H1 (cell line): Measurements from ENCODE around the gene TSPAN4. TPM values are rescaled to one million over a fixed set of nuclear protein-coding genes. Genes with fewer than 3 reads are reported as not detected.

Experiments used
- CTCF ChIA-PET: fragments of 300-600 bp; sonication (Branson Sonifier 250); formaldehyde crosslinking; loops from one replicate; lab custom pipeline; 2021; ENCODE audit not compliant: partially characterized antibody; lab: Charles Lee
- POLR2A ChIA-PET: fragments of 300-600 bp; sonication (Branson Sonifier 250); formaldehyde crosslinking; loops from one replicate; lab custom pipeline; 2021; ENCODE audit warnings: inconsistent platforms; ENCODE audit not compliant: partially characterized antibody; lab: Charles Lee
- DNase-seq, 2 experiments: peaks; one replicate each; pipeline versions ENCODE4 v3.0.0 to v3.0.0-alpha.2; 2010 to 2022; ENCODE audit warnings: low spot score in 2 of 2, low read depth in 1 of 2, mixed read lengths in 1 of 2
- FAIRE-seq: peaks from 2 replicates; lab custom pipeline; 2011; peaks lifted over from hg19 to GRCh38; lab: Jason Lieb, UNC
- H2AFZ ChIP-seq: 2 replicates; pipeline ENCODE4 v1.8.1; 2012; ENCODE audit warnings: low read length, inconsistent platforms
- H2AK5ac ChIP-seq: 2 replicates; pipeline ENCODE4 v1.6.1; 2013; ENCODE audit warnings: low read depth, low read length
- H2BK120ac ChIP-seq: replicated peaks from 2 replicates; pipeline ENCODE3; 2013; ENCODE audit warnings: low read depth, low read length, inconsistent platforms
- H2BK12ac ChIP-seq: 2 replicates; pipeline ENCODE4 v1.6.1; 2013; ENCODE audit warnings: low read depth, low read length
- H2BK15ac ChIP-seq: 2 replicates; pipeline ENCODE4 v1.6.1; 2013; ENCODE audit warnings: low read length
- H2BK20ac ChIP-seq: 2 replicates; pipeline ENCODE4 v1.6.1; 2013; ENCODE audit warnings: low read length
- H2BK5ac ChIP-seq: 2 replicates; pipeline ENCODE4 v1.6.1; 2013; ENCODE audit warnings: low read depth, low read length
- H3K14ac ChIP-seq: 2 replicates; pipeline ENCODE4 v1.6.1; 2013; ENCODE audit warnings: inconsistent platforms; ENCODE audit not compliant: insufficient read length
- H3K18ac ChIP-seq: 2 replicates; pipeline ENCODE4 v1.6.1; 2013; ENCODE audit warnings: low read length; ENCODE audit errors: extremely low read depth
- H3K23ac ChIP-seq: 2 replicates; pipeline ENCODE4 v1.6.1; 2013; ENCODE audit warnings: inconsistent platforms; ENCODE audit not compliant: insufficient read length
- H3K23me2 ChIP-seq: 2 replicates; pipeline ENCODE4 v1.6.1; 2013; ENCODE audit warnings: low read depth, low read length
- H3K27ac ChIP-seq: 2 replicates; pipeline ENCODE4 v1.6.1; 2011; ENCODE audit warnings: low read depth, low read length, inconsistent platforms
- H3K27me3 ChIP-seq, 4 experiments: replicated peaks in 1 of 4; 1 replicate in 1 of 4; 2 replicates in 3 of 4; pipeline versions ENCODE4 v1.6.1 to v1.8.1; 2011 to 2013; ENCODE audit warnings: low read length in 3 of 4, mild to moderate bottlenecking in 3 of 4, inconsistent platforms in 2 of 4, mixed read lengths in 2 of 4, moderate library complexity in 1 of 4; ENCODE audit not compliant: control insufficient read depth in 3 of 4, insufficient read depth in 3 of 4; ENCODE audit errors: extremely low read depth in 1 of 4
- H3K36me3 ChIP-seq, 4 experiments: 2 replicates each; pipeline versions ENCODE4 v1.6.1 to v1.8.1; 2011 to 2013; ENCODE audit warnings: mild to moderate bottlenecking in 4 of 4, low read length in 3 of 4, moderate library complexity in 2 of 4, control low read depth in 1 of 4, inconsistent platforms in 1 of 4; ENCODE audit not compliant: insufficient read depth in 4 of 4, control insufficient read depth in 2 of 4
- H3K4ac ChIP-seq: replicated peaks from 2 replicates; pipeline ENCODE3; 2013; ENCODE audit warnings: low read length, low read depth, mixed read lengths, inconsistent platforms; ENCODE audit not compliant: insufficient read length
- H3K4me1 ChIP-seq, 4 experiments: replicated peaks in 1 of 4; 1 replicate in 1 of 4; 2 replicates in 3 of 4; pipeline versions ENCODE4 v1.6.1 to v1.8.1; 2011 to 2013; ENCODE audit warnings: low read length in 3 of 4, inconsistent platforms in 2 of 4, mixed read lengths in 1 of 4; ENCODE audit not compliant: insufficient read depth in 4 of 4, control insufficient read depth in 3 of 4
- H3K4me2 ChIP-seq, 2 experiments: 2 replicates each; pipeline versions ENCODE4 v1.6.1 to v1.8.1; 2011 to 2013; ENCODE audit warnings: low read depth in 2 of 2, low read length in 2 of 2, control low read depth in 1 of 2, inconsistent platforms in 1 of 2, mild to moderate bottlenecking in 1 of 2; ENCODE audit not compliant: insufficient read depth in 1 of 2
- H3K4me3 ChIP-seq, 4 experiments: fragments of 200-600, 300-600 bp in 1 of 4; sonication (generic), shearing (Covaris generic), sonication (Bioruptor Twin) in 1 of 4; 2 replicates each; pipeline versions ENCODE4 v1.5.1 to v1.8.1; 2011 to 2016; ENCODE audit warnings: low read length in 4 of 4, low read depth in 3 of 4, control low read depth in 2 of 4, inconsistent platforms in 2 of 4, mild to moderate bottlenecking in 2 of 4, mixed read lengths in 1 of 4, moderate library complexity in 1 of 4; ENCODE audit not compliant: insufficient read depth in 2 of 4; ENCODE audit errors: extremely low read depth in 1 of 4
- H3K56ac ChIP-seq: replicated peaks from 2 replicates; pipeline ENCODE3; 2013; ENCODE audit warnings: low read depth, mild to moderate bottlenecking, mixed read lengths, low read length, inconsistent platforms; ENCODE audit not compliant: insufficient read length
- H3K79me1 ChIP-seq: 2 replicates; pipeline ENCODE4 v1.6.1; 2013; ENCODE audit warnings: low read depth, low read length, control low read depth
- H3K79me2 ChIP-seq, 2 experiments: 2 replicates each; pipeline versions ENCODE4 v1.6.1 to v1.8.1; 2012 to 2013; ENCODE audit warnings: low read length in 2 of 2, mild to moderate bottlenecking in 2 of 2, inconsistent platforms in 1 of 2; ENCODE audit not compliant: insufficient read depth in 2 of 2, control insufficient read depth in 1 of 2
- H3K9ac ChIP-seq, 4 experiments: replicated peaks in 1 of 4; 1 replicate in 1 of 4; 2 replicates in 3 of 4; pipeline versions ENCODE4 v1.6.1 to v1.8.1; 2011 to 2013; ENCODE audit warnings: low read depth in 3 of 4, low read length in 3 of 4, control low read depth in 2 of 4, mild to moderate bottlenecking in 2 of 4, moderate library complexity in 2 of 4, inconsistent platforms in 1 of 4; ENCODE audit errors: extremely low read depth in 1 of 4
- H3K9me3 ChIP-seq, 2 experiments: 2 replicates each; pipeline versions ENCODE4 v1.6.1 to v1.8.1; 2012 to 2013; ENCODE audit warnings: mild to moderate bottlenecking in 2 of 2, moderate library complexity in 2 of 2, control low read depth in 1 of 2, inconsistent platforms in 1 of 2, low read depth in 1 of 2, low read length in 1 of 2, mixed read lengths in 1 of 2; ENCODE audit not compliant: insufficient read depth in 2 of 2
- H4K20me1 ChIP-seq, 2 experiments: replicated peaks in 1 of 2; 2 replicates each; pipeline versions ENCODE3 to v1.8.1; 2011 to 2013; ENCODE audit warnings: inconsistent platforms in 2 of 2, low read length in 2 of 2, mild to moderate bottlenecking in 1 of 2; ENCODE audit not compliant: insufficient read depth in 2 of 2, control insufficient read depth in 1 of 2
- H4K5ac ChIP-seq: 2 replicates; pipeline ENCODE4 v1.6.1; 2013; ENCODE audit warnings: low read length, low read depth, mixed read lengths, inconsistent platforms; ENCODE audit not compliant: insufficient read length
- H4K8ac ChIP-seq: 2 replicates; pipeline ENCODE4 v1.8.0; 2013; ENCODE audit warnings: mild to moderate bottlenecking, moderate library complexity, low read length, inconsistent platforms; ENCODE audit not compliant: insufficient read depth; ENCODE audit errors: extremely low read depth
- H4K91ac ChIP-seq: replicated peaks from 2 replicates; pipeline ENCODE3; 2013; ENCODE audit warnings: low read length, mixed read lengths, inconsistent platforms; ENCODE audit not compliant: insufficient read length
- MAFK ChIP-seq: IDR thresholded peaks from 2 replicates; pipeline ENCODE4 v1.6.1; 2012; ENCODE audit warnings: low read depth, mild to moderate bottlenecking, improper control_type of control experiment, low read length
- SIX5 ChIP-seq: IDR thresholded peaks from 2 replicates; pipeline ENCODE4 v1.6.1; 2011; ENCODE audit warnings: mild to moderate bottlenecking, low read depth, low read length
- TAF1 ChIP-seq: IDR thresholded peaks from 2 replicates; pipeline ENCODE4 v1.6.1; 2011; ENCODE audit warnings: mild to moderate bottlenecking, low read depth, low read length
- TBP ChIP-seq: IDR thresholded peaks from 2 replicates; pipeline ENCODE4 v1.6.1; 2011; ENCODE audit warnings: low read depth, low read length, improper control_type of control experiment
- WGBS, 2 experiments: shearing (Covaris generic) in 1 of 2; methylation state at CpG; one replicate each; pipeline versions ENCODE4 v1.1.6 to v1.1.7; 2013 to 2015; ENCODE audit warnings: low lambda C conversion rate in 2 of 2, mixed read lengths in 2 of 2, inconsistent platforms in 1 of 2, low coverage in 1 of 2, missing lambda C conversion rate in 1 of 2; ENCODE audit not compliant: insufficient replicate concordance in 2 of 2, insufficient coverage in 1 of 2, insufficient read length in 1 of 2; ENCODE audit errors: extremely low coverage in 1 of 2, missing lambda C conversion rate in 1 of 2; 5-methylcytosine and 5-hydroxymethylcytosine counted together
- polyA plus RNA-seq, 7 experiments: library from polyadenylated mRNA; depleted of rRNA in 3 of 7; stranded (reverse) in 5 of 7; unstranded in 2 of 7; fragments of >200 nt in 5 of 7; fragments of 200-250 nt in 2 of 7; gene quantifications; 1 replicate in 5 of 7; 2 replicates in 1 of 7; 4 replicates in 1 of 7; pipeline versions ENCODE4 v1.2.1 to v1.2.3, GENCODE V29; 2011 to 2013; ENCODE audit warnings: missing spikeins in 2 of 7, mixed read lengths in 2 of 7
- total RNA-seq: library from RNA; stranded (reverse); fragmentation: NEBNext Ultra II Directional; extraction: Animal tissue kit (Norgen Biotek cat#: 25700); gene quantifications from 2 replicates; pipeline ENCODE4 v1.2.1, GENCODE V29; 2021
- TF ChIP-seq, protein P1 (sequence below): IDR thresholded peaks from 2 replicates; pipeline ENCODE4 v1.6.1; 2012; ENCODE audit warnings: low read length, inconsistent platforms

TSPAN4 gene
- total and polyA plus RNA-seq, 2 of the 8 experiments (the other 6 are each of a cell fraction or from before 2014, with no cell fraction given), result 74.1 to 145 TPM

GRCh38 chr11:889257-889656 is 46.6 kb downstream of the TSPAN4 start:
- no peak for FAIRE-seq
- H2BK20ac ChIP-seq, result no peak overlapping the region
- H3K79me2 ChIP-seq, result no peaks in the 10 kb centered on the region
- no peak for DNase-seq
- H3K9ac ChIP-seq, result no peak overlapping the region
- no peak overlapping the region for H4K5ac ChIP-seq
- no peaks in the 10 kb centered on the region for H3K9me3 ChIP-seq
- no peak overlapping the region for H2BK5ac ChIP-seq
- H3K27ac ChIP-seq, result no peak overlapping the region
- no peaks in the 10 kb centered on the region for H3K23me2 ChIP-seq
- peaks cover 0 to 12% (median 7%) of the 10 kb centered on the region in 4 experiments; a peak in 3 of 8 replicates for H3K36me3 ChIP-seq
- peaks cover 0 to 5% (median 3%) of the 10 kb centered on the region in 4 experiments; a peak in 4 of 7 replicates for H3K4me1 ChIP-seq
- no peak overlapping the region for H2BK15ac ChIP-seq
- H3K18ac ChIP-seq, result no peak overlapping the region
- H3K56ac ChIP-seq, result no peak overlapping the region
- TF ChIP-seq TAF1 (no peak), SIX5 (no peak), MAFK (no peak), TBP (no peak)
- TF ChIP-seq, protein P1, sequence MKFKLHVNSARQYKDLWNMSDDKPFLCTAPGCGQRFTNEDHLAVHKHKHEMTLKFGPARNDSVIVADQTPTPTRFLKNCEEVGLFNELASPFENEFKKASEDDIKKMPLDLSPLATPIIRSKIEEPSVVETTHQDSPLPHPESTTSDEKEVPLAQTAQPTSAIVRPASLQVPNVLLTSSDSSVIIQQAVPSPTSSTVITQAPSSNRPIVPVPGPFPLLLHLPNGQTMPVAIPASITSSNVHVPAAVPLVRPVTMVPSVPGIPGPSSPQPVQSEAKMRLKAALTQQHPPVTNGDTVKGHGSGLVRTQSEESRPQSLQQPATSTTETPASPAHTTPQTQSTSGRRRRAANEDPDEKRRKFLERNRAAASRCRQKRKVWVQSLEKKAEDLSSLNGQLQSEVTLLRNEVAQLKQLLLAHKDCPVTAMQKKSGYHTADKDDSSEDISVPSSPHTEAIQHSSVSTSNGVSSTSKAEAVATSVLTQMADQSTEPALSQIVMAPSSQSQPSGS, result no peak
- H3K4me2 ChIP-seq, result no peak overlapping the region
- no peak overlapping the region for H4K91ac ChIP-seq
- H3K79me1 ChIP-seq, result no peaks in the 10 kb centered on the region
- POLR2A ChIA-PET, result interaction anchor here (1.0 to 2.0 kb wide), 4 partner anchors 16 to 46 kb away, joined by 3 to 5 read pairs (median 4); partner anchors contain the start of genes CHID1 and TSPAN4
- H3K4me3 ChIP-seq, result no peak overlapping the region
- H3K23ac ChIP-seq, result no peak overlapping the region
- H2AK5ac ChIP-seq, result no peak overlapping the region
- H2AFZ ChIP-seq, result no peak overlapping the region
- no peak overlapping the region for H2BK120ac ChIP-seq
- 94% methylated on average over 12 of the region's 13 CpGs; no CpG with 5 or more reads in 1 of the 2 experiments for WGBS, 2 experiments
- H3K27me3 ChIP-seq, result no peaks in the 10 kb centered on the region
- H3K4ac ChIP-seq, result no peak overlapping the region
- H4K8ac ChIP-seq, result no peak overlapping the region
- no peak overlapping the region for H2BK12ac ChIP-seq
- H3K14ac ChIP-seq, result no peak overlapping the region
- CTCF ChIA-PET, result interaction anchor here (0.6 to 4.9 kb wide), 9 partner anchors 9 to 162 kb away, joined by 3 to 25 read pairs (median 5); no protein-coding TSS in a partner anchor
- H4K20me1 ChIP-seq, result peaks cover 0 to 17% of the 10 kb centered on the region in 2 experiments
